ENCODE measurements around the gene WDR73. TPM values are rescaled to one million over a fixed set of nuclear protein-coding genes. Genes with fewer than 3 reads are reported as not detected.
A peak's percentile ranks its signal among the peaks of the same experiment; 100 is the strongest.

Gene WDR73
- total RNA-seq, 1 experiment from 2014 or later: 29.5 TPM

DNA sequence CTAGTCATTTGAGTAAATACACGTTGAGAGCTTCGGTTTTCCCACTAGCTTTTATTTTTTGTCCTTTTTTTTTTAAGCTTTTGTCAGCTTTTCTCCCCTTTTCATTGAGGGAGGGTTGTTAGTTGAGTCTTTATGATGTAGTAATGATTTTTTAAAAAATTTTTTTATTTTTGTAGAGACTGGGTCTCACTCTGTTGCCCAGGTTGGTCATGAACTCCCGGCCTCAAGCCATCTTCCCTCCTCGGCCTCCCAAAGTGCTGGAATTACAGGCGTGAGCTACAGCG, 52.6 kb downstream of the WDR73 start:
- no TSS peak for BruUV-seq (replicated peaks)
- H3K36me3 ChIP-seq (ENCODE audit: low read depth): no peaks in the 10 kb centered on the region
- 0 out of 2 replicates have a peak, but pooled peaks cover 4% of the 10 kb centered on the region for H3K79me2 ChIP-seq (ENCODE audit: low read depth)
- no peak for TF ChIP-seq EZH2 (IDR thresholded peaks at IDR 0.05; ENCODE audit: low read depth)
- TF ChIP-seq, protein P1, sequence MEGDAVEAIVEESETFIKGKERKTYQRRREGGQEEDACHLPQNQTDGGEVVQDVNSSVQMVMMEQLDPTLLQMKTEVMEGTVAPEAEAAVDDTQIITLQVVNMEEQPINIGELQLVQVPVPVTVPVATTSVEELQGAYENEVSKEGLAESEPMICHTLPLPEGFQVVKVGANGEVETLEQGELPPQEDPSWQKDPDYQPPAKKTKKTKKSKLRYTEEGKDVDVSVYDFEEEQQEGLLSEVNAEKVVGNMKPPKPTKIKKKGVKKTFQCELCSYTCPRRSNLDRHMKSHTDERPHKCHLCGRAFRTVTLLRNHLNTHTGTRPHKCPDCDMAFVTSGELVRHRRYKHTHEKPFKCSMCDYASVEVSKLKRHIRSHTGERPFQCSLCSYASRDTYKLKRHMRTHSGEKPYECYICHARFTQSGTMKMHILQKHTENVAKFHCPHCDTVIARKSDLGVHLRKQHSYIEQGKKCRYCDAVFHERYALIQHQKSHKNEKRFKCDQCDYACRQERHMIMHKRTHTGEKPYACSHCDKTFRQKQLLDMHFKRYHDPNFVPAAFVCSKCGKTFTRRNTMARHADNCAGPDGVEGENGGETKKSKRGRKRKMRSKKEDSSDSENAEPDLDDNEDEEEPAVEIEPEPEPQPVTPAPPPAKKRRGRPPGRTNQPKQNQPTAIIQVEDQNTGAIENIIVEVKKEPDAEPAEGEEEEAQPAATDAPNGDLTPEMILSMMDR (conservative IDR thresholded peaks at IDR 0.05): no peak
- H3K4me3 ChIP-seq: peak overlapping the region; percentile 88
- intact Hi-C loops (cut with micrococcal nuclease; ENCODE audit: unreplicated experiment): loop anchor here (2.0 to 5.0 kb wide), 5 partner anchors 29 to 381 kb away; partner anchors contain the start of genes PDE8A, SEC11A and WDR73
- H2AFZ ChIP-seq: peak overlapping the region; percentile 98
- peaks cover 13% of the 10 kb centered on the region; the same call in 1 of the 2 replicates for H3F3A ChIP-seq (ENCODE audit: insufficient read depth, low read depth)
- H3K4me1 ChIP-seq (replicated peaks; ENCODE audit: insufficient read depth): peaks cover 6% of the 10 kb centered on the region
- H3K27ac ChIP-seq: no peak overlapping the region
- DNase-seq: no peak
- no peaks in the 10 kb centered on the region for H3K9me2 ChIP-seq (ENCODE audit: insufficient read depth)
- POLR2A ChIA-PET (ENCODE audit: unreplicated experiment): no interaction called here
- H3K4me2 ChIP-seq: peak overlapping the region; percentile 95
- no peaks in the 10 kb centered on the region for H4K20me1 ChIP-seq (ENCODE audit: insufficient read depth)
- CTCF ChIA-PET: interaction anchor here (0.6 kb wide), 1 partner anchor 15 kb away, joined by 3 read pairs; no protein-coding TSS in a partner anchor
- no peaks in the 10 kb centered on the region for H3K9me3 ChIP-seq (ENCODE audit: insufficient read depth, low read depth)
- H3K27me3 ChIP-seq (ENCODE audit: insufficient read depth, low read depth): no peaks in the 10 kb centered on the region

DNA sequence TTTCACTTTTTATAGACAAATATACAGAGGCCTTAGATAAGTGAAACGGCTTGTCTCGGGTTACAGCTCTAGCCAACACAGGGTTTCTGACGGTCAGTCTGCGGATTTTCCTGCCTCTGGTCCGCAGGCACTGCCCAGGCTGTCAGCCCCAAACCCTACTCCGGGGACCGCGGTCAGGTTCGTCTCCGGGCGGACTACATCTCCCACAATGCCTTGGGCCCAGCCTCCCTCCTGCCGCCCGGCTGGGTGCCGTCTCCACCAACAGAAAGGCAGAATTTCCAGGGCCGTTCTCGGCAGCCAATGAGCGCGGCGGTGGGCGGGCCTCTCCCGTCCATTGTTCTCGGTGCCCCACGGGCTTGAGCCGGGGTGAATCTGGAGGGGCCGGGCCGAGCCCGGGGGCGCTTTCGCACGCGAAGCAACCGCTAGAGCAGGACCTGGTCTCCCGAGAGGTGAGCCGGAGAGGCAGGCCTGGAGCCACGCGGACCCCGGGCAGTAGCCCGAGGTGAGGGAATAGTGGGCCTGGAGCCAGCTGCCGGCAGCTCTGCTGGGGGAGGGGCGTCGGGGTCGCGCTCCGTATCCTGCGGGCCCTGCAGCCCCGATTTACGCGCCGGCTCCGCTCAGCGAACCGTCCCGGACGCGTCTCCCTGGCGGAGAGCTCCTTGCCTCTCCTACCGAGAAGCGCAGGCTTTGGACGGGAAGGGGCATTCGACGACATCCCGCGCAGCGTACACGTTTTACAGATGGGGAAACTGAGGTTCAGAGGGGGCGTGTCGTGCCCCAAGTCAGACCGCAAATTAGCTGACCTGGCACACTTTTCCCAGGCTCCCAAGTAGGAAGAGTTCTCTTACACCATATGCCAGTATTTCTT, 53.2 kb downstream of the WDR73 start, which contains the start of gene ZSCAN2:
Gene ZSCAN2, plus strand, starts transcription at position 323 of the 868 bp plus-strand sequence. CDS start 2,919 bp downstream, outside the sequence.
- H3K4me1 ChIP-seq (replicated peaks; ENCODE audit: insufficient read depth): peaks cover 6% of the 10 kb centered on the region
- peak within 1 kb of the TSS; percentile 88 for H3K4me3 ChIP-seq
- peak within 1 kb of the TSS; percentile 24; the same call in 1 of the 2 replicates for H3K27ac ChIP-seq
- no peaks in the 10 kb centered on the region for H3K9me3 ChIP-seq (ENCODE audit: insufficient read depth, low read depth)
- peak; percentile 87 to 94 for DNase-seq
- ChIA-PET CTCF (interaction anchor here (0.6 kb wide), 1 partner anchor 15 kb away, joined by 3 read pairs; no protein-coding TSS in a partner anchor), POLR2A (ENCODE audit: unreplicated experiment) (no interaction called here)
- H2AFZ ChIP-seq: peak within 1 kb of the TSS; percentile 98
- TSS peak; percentile 41 for BruUV-seq (replicated peaks)
- TF ChIP-seq, protein P1 (conservative IDR thresholded peaks at IDR 0.05): no peak
- no peak for TF ChIP-seq EZH2 (IDR thresholded peaks at IDR 0.05; ENCODE audit: low read depth)
- peaks cover 13% of the 10 kb centered on the region; the same call in 1 of the 2 replicates for H3F3A ChIP-seq (ENCODE audit: insufficient read depth, low read depth)
- no peaks in the 10 kb centered on the region for H4K20me1 ChIP-seq (ENCODE audit: insufficient read depth)
- no peaks in the 10 kb centered on the region for H3K27me3 ChIP-seq (ENCODE audit: insufficient read depth, low read depth)
- no peaks in the 10 kb centered on the region for H3K9me2 ChIP-seq (ENCODE audit: insufficient read depth)
- peak within 1 kb of the TSS; percentile 95 for H3K4me2 ChIP-seq
- 0 out of 2 replicates have a peak, but pooled peaks cover 4% of the 10 kb centered on the region for H3K79me2 ChIP-seq (ENCODE audit: low read depth)
- intact Hi-C loops (cut with micrococcal nuclease; ENCODE audit: unreplicated experiment): loop anchor here (2.0 to 5.0 kb wide), 5 partner anchors 30 to 381 kb away; partner anchors contain the start of genes PDE8A, SEC11A and WDR73
- no peaks in the 10 kb centered on the region for H3K36me3 ChIP-seq (ENCODE audit: low read depth)

DNA sequence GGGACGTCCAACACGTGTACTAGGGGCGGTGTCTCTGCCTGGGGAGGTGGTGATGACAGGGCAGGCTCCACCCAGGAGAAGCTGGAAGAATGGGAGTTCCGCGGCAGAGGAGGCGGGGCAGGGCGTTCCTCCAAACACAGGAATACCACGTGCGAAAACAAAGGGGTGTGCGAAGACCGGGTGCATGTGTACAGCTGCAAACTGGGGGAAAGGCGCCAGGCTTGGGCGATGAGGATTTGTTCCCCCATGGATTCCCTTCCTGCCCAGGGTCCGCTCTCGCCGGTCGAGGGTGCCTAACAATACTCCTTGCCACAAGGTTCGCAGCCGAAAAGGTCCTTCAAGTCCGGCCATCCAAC, 53.8 kb downstream of the WDR73 start:
- peak; percentile 76 to 78 for DNase-seq
- TF ChIP-seq EZH2 (IDR thresholded peaks at IDR 0.05; ENCODE audit: low read depth): no peak
- ChIA-PET POLR2A (ENCODE audit: unreplicated experiment) (interaction anchor here (0.6 kb wide), 1 partner anchor 1832 kb away, joined by 3 read pairs; no protein-coding TSS in a partner anchor), CTCF (no interaction called here)
- intact Hi-C loops (cut with micrococcal nuclease; ENCODE audit: unreplicated experiment): loop anchor here (2.0 to 5.0 kb wide), 5 partner anchors 30 to 382 kb away; partner anchors contain the start of genes PDE8A, SEC11A and WDR73
- Histone ChIP-seq H3K9me3 (ENCODE audit: insufficient read depth, low read depth) (no peaks in the 10 kb centered on the region), H3K4me3 (peak overlapping the region; percentile 88), H3K79me2 (ENCODE audit: low read depth) (0 out of 2 replicates have a peak, but pooled peaks cover 4% of the 10 kb centered on the region), H3F3A (ENCODE audit: insufficient read depth, low read depth) (peaks cover 13% of the 10 kb centered on the region; the same call in 1 of the 2 replicates), H3K4me2 (peak overlapping the region; percentile 95), H3K9me2 (ENCODE audit: insufficient read depth) (no peaks in the 10 kb centered on the region), H3K36me3 (ENCODE audit: low read depth) (no peaks in the 10 kb centered on the region), H4K20me1 (ENCODE audit: insufficient read depth) (no peaks in the 10 kb centered on the region), H3K27me3 (ENCODE audit: insufficient read depth, low read depth) (no peaks in the 10 kb centered on the region), H3K27ac (peak overlapping the region; percentile 24; the same call in 1 of the 2 replicates), H2AFZ (peak overlapping the region; percentile 98), H3K4me1 (replicated peaks; ENCODE audit: insufficient read depth) (peaks cover 6% of the 10 kb centered on the region)
- BruUV-seq (replicated peaks): no TSS peak
